K562 (cell line): ENCODE measurements around the gene HP1BP3. TPM values are rescaled to one million over a fixed set of nuclear protein-coding genes. Genes with fewer than 3 reads are reported as not detected.

Experiments
- ATF6 ChIP-seq: sonication (generic); formaldehyde crosslinking; IDR thresholded peaks from 2 replicates; pipeline ENCODE4 v1.4.0; 2020; ENCODE audit warnings: mild to moderate bottlenecking, missing genetic modification reagents
- NCOA6 ChIP-seq: fragments of 450-650 bp; IDR thresholded peaks from 2 replicates; pipeline ENCODE4 v1.6.1; 2017; ENCODE audit warnings: mild to moderate bottlenecking
- PRPF4 ChIP-seq: fragments of 200-400 bp; formaldehyde crosslinking; IDR thresholded peaks from one replicate; pipeline ENCODE4 v1.6.1; 2017; ENCODE audit warnings: low read length, low read depth, mild to moderate bottlenecking; ENCODE audit not compliant: insufficient read depth, poor library complexity, severe bottlenecking
- ZBTB33 ChIP-seq: sonication (generic); formaldehyde crosslinking; IDR thresholded peaks from 2 replicates; pipeline ENCODE4 v1.8.1; 2023; ENCODE audit warnings: mild to moderate bottlenecking, missing genetic modification reagents
- ZNF124 ChIP-seq: sonication (generic); formaldehyde crosslinking; IDR thresholded peaks from 2 replicates; pipeline ENCODE4 v1.8.1; 2022; ENCODE audit warnings: missing genetic modification reagents
- polyA plus RNA-seq, 8 experiments: library from polyadenylated mRNA; depleted of rRNA in 4 of 8; stranded (reverse) in 5 of 8; unstranded in 3 of 8; fragments of >200 nt; fragmentation: Nextera tagmentation in 2 of 8; fragmentation: Illumina TruSeq in 1 of 8; extraction: Ambion mirVana in 2 of 8; extraction: Trizol in 1 of 8; gene quantifications; 2 replicates each; pipeline versions ENCODE4 v1.2.1 to v1.2.3, GENCODE V29; 2011 to 2014; ENCODE audit warnings: inconsistent platforms in 1 of 8, missing spikeins in 1 of 8
- total RNA-seq, 7 experiments: library from RNA; depleted of rRNA in 6 of 7; stranded (reverse); fragments of >200 nt in 6 of 7; fragmentation: Illumina TruSeq in 2 of 7; extraction: Trizol in 2 of 7; gene quantifications; 2 replicates each; pipeline versions ENCODE4 v1.2.1 to v1.2.3, GENCODE V29; 2011 to 2021; ENCODE audit warnings: low replicate concordance in 1 of 7
- TF ChIP-seq, protein P1 (sequence below), 3 experiments: IDR thresholded peaks in 2 of 3; conservative IDR thresholded peaks in 1 of 3; 2 replicates each; pipeline ENCODE4 v1.5.1; 2011 to 2012; ENCODE audit warnings: low read length in 3 of 3, mild to moderate bottlenecking in 3 of 3, control low read depth in 2 of 3, improper control_type of control experiment in 1 of 3, inconsistent platforms in 1 of 3, low read depth in 1 of 3, mixed read lengths in 1 of 3, moderate library complexity in 1 of 3; ENCODE audit not compliant: insufficient read depth in 2 of 3
- TF ChIP-seq, protein P2 (sequence below), 2 experiments: fragments of 450-650 bp; conservative IDR thresholded peaks; 2 replicates each; pipeline ENCODE4 v1.6.1; 2017; ENCODE audit warnings: mild to moderate bottlenecking in 2 of 2, moderate library complexity in 2 of 2
- TF ChIP-seq, protein P3 (sequence below), 2 experiments: fragments of 250-450 bp in 1 of 2; fragments of 450-650 bp in 1 of 2; sonication (Bioruptor Pico) in 1 of 2; IDR thresholded peaks; 2 replicates each; pipeline versions ENCODE4 v1.6.1 to v1.8.0; 2016 to 2021; ENCODE audit warnings: mild to moderate bottlenecking in 2 of 2, moderate library complexity in 2 of 2, missing compliant biosample characterization in 1 of 2, missing genetic modification characterization in 1 of 2
- TF ChIP-seq, protein P4 (sequence below): sonication (generic); formaldehyde crosslinking; IDR thresholded peaks from 2 replicates; pipeline ENCODE4 v1.8.1; 2022; ENCODE audit warnings: missing genetic modification reagents
- TF ChIP-seq, protein P5 (sequence below), 2 experiments: IDR thresholded peaks; 2 replicates each; pipeline ENCODE4 v1.6.1; 2012; ENCODE audit warnings: improper control_type of control experiment in 2 of 2, low read depth in 2 of 2, low read length in 2 of 2, borderline replicate concordance in 1 of 2

The HP1BP3 gene
- total and polyA plus RNA-seq, 9 of the 15 experiments (the other 6 are each of a cell fraction or from before 2014, with no cell fraction given) = 57.3 to 513 (median 240) TPM

GRCh38 chr1:20786253-20787028, 666 bp downstream of the HP1BP3 start (continued):
- peak; percentile 82 for TF ChIP-seq ZBTB33 (CRISPR knock-in tag)
- TF ChIP-seq, protein P1, sequence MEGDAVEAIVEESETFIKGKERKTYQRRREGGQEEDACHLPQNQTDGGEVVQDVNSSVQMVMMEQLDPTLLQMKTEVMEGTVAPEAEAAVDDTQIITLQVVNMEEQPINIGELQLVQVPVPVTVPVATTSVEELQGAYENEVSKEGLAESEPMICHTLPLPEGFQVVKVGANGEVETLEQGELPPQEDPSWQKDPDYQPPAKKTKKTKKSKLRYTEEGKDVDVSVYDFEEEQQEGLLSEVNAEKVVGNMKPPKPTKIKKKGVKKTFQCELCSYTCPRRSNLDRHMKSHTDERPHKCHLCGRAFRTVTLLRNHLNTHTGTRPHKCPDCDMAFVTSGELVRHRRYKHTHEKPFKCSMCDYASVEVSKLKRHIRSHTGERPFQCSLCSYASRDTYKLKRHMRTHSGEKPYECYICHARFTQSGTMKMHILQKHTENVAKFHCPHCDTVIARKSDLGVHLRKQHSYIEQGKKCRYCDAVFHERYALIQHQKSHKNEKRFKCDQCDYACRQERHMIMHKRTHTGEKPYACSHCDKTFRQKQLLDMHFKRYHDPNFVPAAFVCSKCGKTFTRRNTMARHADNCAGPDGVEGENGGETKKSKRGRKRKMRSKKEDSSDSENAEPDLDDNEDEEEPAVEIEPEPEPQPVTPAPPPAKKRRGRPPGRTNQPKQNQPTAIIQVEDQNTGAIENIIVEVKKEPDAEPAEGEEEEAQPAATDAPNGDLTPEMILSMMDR (IDR thresholded peaks at IDR 0.05 in 2 of 3, conservative IDR thresholded peaks at IDR 0.05 in 1 of 3; ENCODE audit: insufficient read depth in 2 of 3, low read depth in 1 of 3, low read length in 3 of 3) = peak in 1 of 3 experiments; percentile 17; a peak in 2 of 6 replicates
- TF ChIP-seq ATF6 (CRISPR knock-in tag) = peak; percentile 41; the same call in 1 of the 2 replicates
- TF ChIP-seq NCOA6 = no peak; the same call in 1 of the 2 replicates
- TF ChIP-seq, protein P2, sequence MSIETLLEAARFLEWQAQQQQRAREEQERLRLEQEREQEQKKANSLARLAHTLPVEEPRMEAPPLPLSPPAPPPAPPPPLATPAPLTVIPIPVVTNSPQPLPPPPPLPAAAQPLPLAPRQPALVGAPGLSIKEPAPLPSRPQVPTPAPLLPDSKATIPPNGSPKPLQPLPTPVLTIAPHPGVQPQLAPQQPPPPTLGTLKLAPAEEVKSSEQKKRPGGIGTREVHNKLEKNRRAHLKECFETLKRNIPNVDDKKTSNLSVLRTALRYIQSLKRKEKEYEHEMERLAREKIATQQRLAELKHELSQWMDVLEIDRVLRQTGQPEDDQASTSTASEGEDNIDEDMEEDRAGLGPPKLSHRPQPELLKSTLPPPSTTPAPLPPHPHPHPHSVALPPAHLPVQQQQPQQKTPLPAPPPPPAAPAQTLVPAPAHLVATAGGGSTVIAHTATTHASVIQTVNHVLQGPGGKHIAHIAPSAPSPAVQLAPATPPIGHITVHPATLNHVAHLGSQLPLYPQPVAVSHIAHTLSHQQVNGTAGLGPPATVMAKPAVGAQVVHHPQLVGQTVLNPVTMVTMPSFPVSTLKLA (conservative IDR thresholded peaks at IDR 0.05) = peak; percentile 21 to 80
- TF ChIP-seq, protein P3, sequence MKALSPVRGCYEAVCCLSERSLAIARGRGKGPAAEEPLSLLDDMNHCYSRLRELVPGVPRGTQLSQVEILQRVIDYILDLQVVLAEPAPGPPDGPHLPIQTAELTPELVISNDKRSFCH (CRISPR knock-in tag; IDR thresholded peaks at IDR 0.05) = no peak
- TF ChIP-seq, protein P3 (tag; IDR thresholded peaks at IDR 0.05) = no peak
- TF ChIP-seq ZNF124 (CRISPR knock-in tag) = no peak
- TF ChIP-seq, protein P4, sequence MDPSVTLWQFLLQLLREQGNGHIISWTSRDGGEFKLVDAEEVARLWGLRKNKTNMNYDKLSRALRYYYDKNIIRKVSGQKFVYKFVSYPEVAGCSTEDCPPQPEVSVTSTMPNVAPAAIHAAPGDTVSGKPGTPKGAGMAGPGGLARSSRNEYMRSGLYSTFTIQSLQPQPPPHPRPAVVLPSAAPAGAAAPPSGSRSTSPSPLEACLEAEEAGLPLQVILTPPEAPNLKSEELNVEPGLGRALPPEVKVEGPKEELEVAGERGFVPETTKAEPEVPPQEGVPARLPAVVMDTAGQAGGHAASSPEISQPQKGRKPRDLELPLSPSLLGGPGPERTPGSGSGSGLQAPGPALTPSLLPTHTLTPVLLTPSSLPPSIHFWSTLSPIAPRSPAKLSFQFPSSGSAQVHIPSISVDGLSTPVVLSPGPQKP (CRISPR knock-in tag) = no peak
- peak; percentile 92 for TF ChIP-seq PRPF4
- TF ChIP-seq, protein P5, sequence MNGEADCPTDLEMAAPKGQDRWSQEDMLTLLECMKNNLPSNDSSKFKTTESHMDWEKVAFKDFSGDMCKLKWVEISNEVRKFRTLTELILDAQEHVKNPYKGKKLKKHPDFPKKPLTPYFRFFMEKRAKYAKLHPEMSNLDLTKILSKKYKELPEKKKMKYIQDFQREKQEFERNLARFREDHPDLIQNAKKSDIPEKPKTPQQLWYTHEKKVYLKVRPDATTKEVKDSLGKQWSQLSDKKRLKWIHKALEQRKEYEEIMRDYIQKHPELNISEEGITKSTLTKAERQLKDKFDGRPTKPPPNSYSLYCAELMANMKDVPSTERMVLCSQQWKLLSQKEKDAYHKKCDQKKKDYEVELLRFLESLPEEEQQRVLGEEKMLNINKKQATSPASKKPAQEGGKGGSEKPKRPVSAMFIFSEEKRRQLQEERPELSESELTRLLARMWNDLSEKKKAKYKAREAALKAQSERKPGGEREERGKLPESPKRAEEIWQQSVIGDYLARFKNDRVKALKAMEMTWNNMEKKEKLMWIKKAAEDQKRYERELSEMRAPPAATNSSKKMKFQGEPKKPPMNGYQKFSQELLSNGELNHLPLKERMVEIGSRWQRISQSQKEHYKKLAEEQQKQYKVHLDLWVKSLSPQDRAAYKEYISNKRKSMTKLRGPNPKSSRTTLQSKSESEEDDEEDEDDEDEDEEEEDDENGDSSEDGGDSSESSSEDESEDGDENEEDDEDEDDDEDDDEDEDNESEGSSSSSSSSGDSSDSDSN (IDR thresholded peaks at IDR 0.05; ENCODE audit: borderline replicate concordance in 1 of 2, low read depth in 2 of 2, low read length in 2 of 2) = peak; percentile 69 to 84; a peak in 3 of 4 replicates
